ENCODE results near the gene GPX4.

- TF ChIP-seq CTCF (IDR thresholded peaks at IDR 0.05 in 4 of 5, conservative IDR thresholded peaks at IDR 0.05 in 1 of 5) (no peak), POLR2A (IDR thresholded peaks at IDR 0.05) (no peak)
Measured at GRCh38 chr19:1055028-1055425, 48.8 kb upstream of the GPX4 start.
